ENCODE measurements around the gene ZXDC.

Gene ZXDC

GRCh38 chr3:126436826-126437717 is 38.6 kb downstream of the ZXDC start:
- no peak for DNase-seq (ENCODE audit: low read depth in 2 of 2)

- DNase-seq (ENCODE audit: low read depth in 2 of 2), result no peak
These were observed 40.0 kb downstream of the ZXDC start for GRCh38 chr3:126435456-126436315.

- no peak for DNase-seq (ENCODE audit: low read depth in 2 of 2)
These were observed 40.7 kb downstream of the ZXDC start for GRCh38 chr3:126434931-126435411.

GRCh38 chr3:126434264-126434590 is 41.5 kb downstream of the ZXDC start:
- DNase-seq (ENCODE audit: low read depth in 2 of 2), result no peak

GRCh38 chr3:126433496-126434263 is 42.0 kb downstream of the ZXDC start:
- no peak for DNase-seq (ENCODE audit: low read depth in 2 of 2)

- no peak for DNase-seq (ENCODE audit: low read depth in 2 of 2)
These were observed 42.6 kb downstream of the ZXDC start for GRCh38 chr3:126433105-126433430.

GRCh38 chr3:126432361-126433104 is 43.2 kb downstream of the ZXDC start:
- DNase-seq (ENCODE audit: low read depth in 2 of 2), result peak; percentile 5 to 8

GRCh38 chr3:126431103-126431534 is 44.6 kb downstream of the ZXDC start:
- DNase-seq (ENCODE audit: low read depth in 2 of 2), result no peak

- no peak for DNase-seq (ENCODE audit: low read depth in 2 of 2)
These were observed 50.9 kb downstream of the ZXDC start for GRCh38 chr3:126424751-126425150.

- no peak for DNase-seq (ENCODE audit: low read depth in 2 of 2)
These were observed 51.5 kb downstream of the ZXDC start for GRCh38 chr3:126424039-126424717.

- DNase-seq (ENCODE audit: low read depth in 2 of 2), result no peak
These were observed 52.3 kb downstream of the ZXDC start for GRCh38 chr3:126423191-126424038.

GRCh38 chr3:126422571-126423091 is 53.1 kb downstream of the ZXDC start:
- no peak for DNase-seq (ENCODE audit: low read depth in 2 of 2)

GRCh38 chr3:126422121-126422520 is 53.6 kb downstream of the ZXDC start:
- no peak for DNase-seq (ENCODE audit: low read depth in 2 of 2)

- DNase-seq (ENCODE audit: low read depth in 2 of 2), result no peak
These were observed 54.0 kb downstream of the ZXDC start for GRCh38 chr3:126421573-126422119.

GRCh38 chr3:126419886-126420786 is 55.6 kb downstream of the ZXDC start:
- no peak for DNase-seq (ENCODE audit: low read depth in 2 of 2)

- no peak for DNase-seq (ENCODE audit: low read depth in 2 of 2)
These were observed 56.5 kb downstream of the ZXDC start for GRCh38 chr3:126419151-126419703.

- no peak for DNase-seq (ENCODE audit: low read depth in 2 of 2)
These were observed 57.0 kb downstream of the ZXDC start for GRCh38 chr3:126418661-126419131.

Data from fibroblast of skin of left quadriceps (primary cell).